ENCODE results near the gene PEAK3.

PEAK3 gene, protein sequence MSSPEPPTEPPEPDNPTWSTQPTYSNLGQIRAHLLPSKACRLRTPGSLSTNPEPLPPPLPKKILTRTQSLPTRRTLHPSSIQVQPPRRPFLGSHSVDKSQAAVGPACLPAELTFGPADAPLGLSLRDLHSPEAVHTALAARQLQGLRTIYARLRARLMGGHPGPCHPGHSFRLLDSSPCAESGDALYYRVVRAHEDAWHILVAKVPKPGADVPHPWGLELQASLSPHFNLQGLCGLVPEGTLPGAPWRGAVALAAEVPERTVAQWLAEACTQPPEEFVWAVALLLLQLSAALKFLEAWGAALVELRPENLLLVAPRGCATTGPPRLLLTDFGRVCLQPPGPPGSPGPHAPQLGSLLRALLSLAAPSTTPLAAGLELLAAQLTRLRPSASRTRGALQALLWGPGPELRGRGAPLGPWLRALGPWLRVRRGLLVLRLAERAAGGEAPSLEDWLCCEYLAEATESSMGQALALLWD

DNA sequence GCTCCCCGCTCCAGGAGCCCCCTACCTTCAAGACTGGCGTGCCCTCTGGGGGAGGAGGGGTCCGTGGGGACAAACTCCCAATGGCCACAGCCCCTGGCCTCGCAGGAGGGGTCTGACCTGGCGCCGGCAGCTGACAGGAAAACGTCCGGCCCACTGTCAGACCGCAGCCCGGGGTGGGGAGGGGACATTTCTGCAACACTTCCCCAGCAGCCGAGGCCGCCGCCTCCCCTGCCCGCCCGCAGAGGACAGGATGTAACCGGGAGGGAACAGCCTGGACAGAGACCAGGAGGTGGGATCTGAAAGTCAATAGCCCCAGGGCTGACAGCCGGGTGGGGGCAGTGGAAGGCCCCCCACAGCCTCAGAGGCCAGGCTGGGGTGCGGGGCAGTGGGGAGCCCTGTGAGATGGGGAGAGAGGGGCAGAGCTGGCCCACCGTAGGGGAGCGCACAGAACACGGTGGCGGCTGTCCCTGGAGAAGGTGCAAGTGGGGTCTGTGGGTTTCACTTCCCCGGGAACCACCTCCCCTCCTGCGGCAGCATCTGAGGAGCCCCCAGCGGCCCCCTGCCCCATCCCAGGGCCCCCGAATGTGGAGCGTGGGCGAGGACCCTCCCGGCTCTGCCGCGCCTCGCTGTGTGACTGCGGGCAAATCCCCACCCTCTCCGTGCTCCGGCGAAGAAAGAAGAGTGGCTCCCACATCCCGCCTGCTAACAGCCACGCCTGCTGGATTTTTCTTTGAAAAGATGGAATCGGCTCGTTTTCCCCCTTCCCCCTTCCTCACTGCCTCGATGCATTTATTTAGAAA is at the start of gene PEAK3:
Gene PEAK3, minus strand, starts transcription at position 114 of the 800 bp plus-strand sequence. CDS start 1,244 bp downstream, outside the sequence.
- H3K36me3 ChIP-seq (ENCODE audit: control insufficient read depth, insufficient read depth, low read length) = no peaks in the 10 kb centered on the region
- peak within 1 kb of the TSS; percentile 63 for H3K4me3 ChIP-seq (ENCODE audit: low read depth, low read length)
- H3K27me3 ChIP-seq (ENCODE audit: control insufficient read depth, insufficient read depth, low read length) = peaks cover 35% of the 10 kb centered on the region
- H3K27ac ChIP-seq (ENCODE audit: low read depth, low read length) = no peak within 1 kb of the TSS
- H3K9ac ChIP-seq (ENCODE audit: low read length) = no peak within 1 kb of the TSS
- no peaks in the 10 kb centered on the region for H3K9me3 ChIP-seq (ENCODE audit: control insufficient read depth, insufficient read depth, low read depth, low read length)
- H3K4me1 ChIP-seq (ENCODE audit: control insufficient read depth, insufficient read depth, low read length) = no peaks in the 10 kb centered on the region

GRCh38 chr19:2330632-2331284 is 48.8 kb upstream of the PEAK3 start:
- H3K27me3 ChIP-seq (ENCODE audit: control insufficient read depth, insufficient read depth, low read length) = no peaks in the 10 kb centered on the region
- no peaks in the 10 kb centered on the region for H3K9me3 ChIP-seq (ENCODE audit: control insufficient read depth, insufficient read depth, low read depth, low read length)
- H3K4me1 ChIP-seq (ENCODE audit: control insufficient read depth, insufficient read depth, low read length) = peaks cover 25% of the 10 kb centered on the region
- H3K4me3 ChIP-seq (ENCODE audit: low read depth, low read length) = no peak overlapping the region
- no peak overlapping the region for H3K9ac ChIP-seq (ENCODE audit: low read length)
- H3K36me3 ChIP-seq (ENCODE audit: control insufficient read depth, insufficient read depth, low read length) = peaks cover 10% of the 10 kb centered on the region
- H3K27ac ChIP-seq (ENCODE audit: low read depth, low read length) = no peak overlapping the region; the same call in 1 of the 2 replicates

DNA sequence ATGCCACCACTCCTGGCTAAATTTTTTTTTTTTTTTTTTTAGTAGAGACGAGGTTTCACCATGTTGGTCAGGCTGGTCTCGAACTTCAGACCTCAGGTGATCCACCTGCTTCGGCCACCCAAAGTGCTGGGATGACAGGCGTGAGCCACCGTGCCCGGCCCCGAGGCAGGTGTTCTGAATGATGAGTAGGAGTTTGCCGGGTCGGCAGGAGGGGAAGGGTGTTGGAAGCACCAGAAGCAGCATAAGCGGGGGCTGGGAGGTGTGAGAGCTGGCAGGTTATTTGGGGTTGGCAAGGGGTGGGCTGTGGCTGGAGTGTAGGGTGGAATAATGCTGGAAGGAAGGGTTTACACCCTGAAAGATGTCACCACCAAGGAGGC is 48.3 kb upstream of the PEAK3 start:
- Histone ChIP-seq H3K4me3 (ENCODE audit: low read depth, low read length) (no peak overlapping the region), H3K27ac (ENCODE audit: low read depth, low read length) (no peak overlapping the region), H3K9ac (ENCODE audit: low read length) (no peak overlapping the region), H3K4me1 (ENCODE audit: control insufficient read depth, insufficient read depth, low read length) (peaks cover 25% of the 10 kb centered on the region), H3K27me3 (ENCODE audit: control insufficient read depth, insufficient read depth, low read length) (no peaks in the 10 kb centered on the region), H3K9me3 (ENCODE audit: control insufficient read depth, insufficient read depth, low read depth, low read length) (no peaks in the 10 kb centered on the region), H3K36me3 (ENCODE audit: control insufficient read depth, insufficient read depth, low read length) (peaks cover 15% of the 10 kb centered on the region)

GRCh38 chr19:2329501-2329916 is 47.5 kb upstream of the PEAK3 start:
- H3K9me3 ChIP-seq (ENCODE audit: control insufficient read depth, insufficient read depth, low read depth, low read length) = no peaks in the 10 kb centered on the region
- no peak overlapping the region for H3K27ac ChIP-seq (ENCODE audit: low read depth, low read length)
- peak overlapping the region; percentile 84 for H3K9ac ChIP-seq (ENCODE audit: low read length)
- peaks cover 25% of the 10 kb centered on the region for H3K4me1 ChIP-seq (ENCODE audit: control insufficient read depth, insufficient read depth, low read length)
- H3K36me3 ChIP-seq (ENCODE audit: control insufficient read depth, insufficient read depth, low read length) = peaks cover 22% of the 10 kb centered on the region
- no peaks in the 10 kb centered on the region for H3K27me3 ChIP-seq (ENCODE audit: control insufficient read depth, insufficient read depth, low read length)
- H3K4me3 ChIP-seq (ENCODE audit: low read depth, low read length) = peak overlapping the region; percentile 87

GRCh38 chr19:2329149-2329478 is 47.1 kb upstream of the PEAK3 start:
- Histone ChIP-seq H3K27ac (ENCODE audit: low read depth, low read length) (peak overlapping the region; percentile 75; the same call in 1 of the 2 replicates), H3K9me3 (ENCODE audit: control insufficient read depth, insufficient read depth, low read depth, low read length) (no peaks in the 10 kb centered on the region), H3K36me3 (ENCODE audit: control insufficient read depth, insufficient read depth, low read length) (peaks cover 26% of the 10 kb centered on the region), H3K4me1 (ENCODE audit: control insufficient read depth, insufficient read depth, low read length) (peaks cover 25% of the 10 kb centered on the region), H3K27me3 (ENCODE audit: control insufficient read depth, insufficient read depth, low read length) (no peaks in the 10 kb centered on the region), H3K4me3 (ENCODE audit: low read depth, low read length) (peak overlapping the region; percentile 87), H3K9ac (ENCODE audit: low read length) (peak overlapping the region; percentile 84)

- H3K36me3 ChIP-seq (ENCODE audit: control insufficient read depth, insufficient read depth, low read length) = peaks cover 31% of the 10 kb centered on the region
- peak within 1 kb of the TSS; percentile 76; the same call in 1 of the 2 replicates for H3K27ac ChIP-seq (ENCODE audit: low read depth, low read length)
- no peaks in the 10 kb centered on the region for H3K27me3 ChIP-seq (ENCODE audit: control insufficient read depth, insufficient read depth, low read length)
- H3K4me1 ChIP-seq (ENCODE audit: control insufficient read depth, insufficient read depth, low read length) = peaks cover 25% of the 10 kb centered on the region
- peak within 1 kb of the TSS; percentile 87 for H3K4me3 ChIP-seq (ENCODE audit: low read depth, low read length)
- H3K9me3 ChIP-seq (ENCODE audit: control insufficient read depth, insufficient read depth, low read depth, low read length) = no peaks in the 10 kb centered on the region
- H3K9ac ChIP-seq (ENCODE audit: low read length) = peak within 1 kb of the TSS; percentile 84
These were observed 46.6 kb upstream of the PEAK3 start, which contains the start of the genes LSM7 and SPPL2B for GRCh38 chr19:2328401-2329148. LSM7 (minus strand) TSS chr19:2328586; CDS start chr19:2328566, 20 bp downstream. SPPL2B (plus strand) TSS chr19:2328684; CDS start chr19:2328710, 26 bp downstream.

DNA sequence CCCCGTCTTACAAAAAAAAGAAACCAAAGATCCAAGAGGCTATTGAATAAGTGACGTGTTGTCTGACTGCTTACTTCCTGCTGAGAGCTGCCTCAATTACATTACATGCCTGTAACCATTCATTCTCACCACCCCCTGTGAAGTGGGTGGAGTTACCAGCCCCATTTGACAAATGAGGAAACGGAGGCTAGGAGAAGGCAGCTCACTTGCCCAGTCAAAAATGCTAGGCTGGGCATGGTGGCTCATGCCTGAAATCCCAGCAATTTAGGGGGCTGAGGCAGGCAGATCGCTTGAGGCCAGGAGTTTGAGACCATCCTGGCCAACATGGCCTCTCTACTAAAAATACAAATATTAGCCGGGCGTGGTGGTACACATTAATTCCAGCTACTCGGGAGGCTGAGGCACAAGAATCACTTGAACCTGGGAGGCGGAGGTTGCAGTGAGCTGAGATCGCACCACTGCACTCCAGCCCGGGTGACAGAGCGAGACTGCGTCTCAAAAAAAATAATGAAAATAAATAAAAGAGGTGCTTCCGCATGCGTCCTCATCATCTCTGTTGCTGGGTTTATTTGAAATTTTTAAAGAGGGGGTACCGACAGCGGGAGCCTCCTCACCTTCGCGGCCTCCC is 45.9 kb upstream of the PEAK3 start:
- peak overlapping the region; percentile 76; the same call in 1 of the 2 replicates for H3K27ac ChIP-seq (ENCODE audit: low read depth, low read length)
- peaks cover 25% of the 10 kb centered on the region for H3K4me1 ChIP-seq (ENCODE audit: control insufficient read depth, insufficient read depth, low read length)
- peaks cover 37% of the 10 kb centered on the region for H3K36me3 ChIP-seq (ENCODE audit: control insufficient read depth, insufficient read depth, low read length)
- H3K9me3 ChIP-seq (ENCODE audit: control insufficient read depth, insufficient read depth, low read depth, low read length) = no peaks in the 10 kb centered on the region
- no peaks in the 10 kb centered on the region for H3K27me3 ChIP-seq (ENCODE audit: control insufficient read depth, insufficient read depth, low read length)
- H3K4me3 ChIP-seq (ENCODE audit: low read depth, low read length) = peak overlapping the region; percentile 87
- peak overlapping the region; percentile 84 for H3K9ac ChIP-seq (ENCODE audit: low read length)

DNA sequence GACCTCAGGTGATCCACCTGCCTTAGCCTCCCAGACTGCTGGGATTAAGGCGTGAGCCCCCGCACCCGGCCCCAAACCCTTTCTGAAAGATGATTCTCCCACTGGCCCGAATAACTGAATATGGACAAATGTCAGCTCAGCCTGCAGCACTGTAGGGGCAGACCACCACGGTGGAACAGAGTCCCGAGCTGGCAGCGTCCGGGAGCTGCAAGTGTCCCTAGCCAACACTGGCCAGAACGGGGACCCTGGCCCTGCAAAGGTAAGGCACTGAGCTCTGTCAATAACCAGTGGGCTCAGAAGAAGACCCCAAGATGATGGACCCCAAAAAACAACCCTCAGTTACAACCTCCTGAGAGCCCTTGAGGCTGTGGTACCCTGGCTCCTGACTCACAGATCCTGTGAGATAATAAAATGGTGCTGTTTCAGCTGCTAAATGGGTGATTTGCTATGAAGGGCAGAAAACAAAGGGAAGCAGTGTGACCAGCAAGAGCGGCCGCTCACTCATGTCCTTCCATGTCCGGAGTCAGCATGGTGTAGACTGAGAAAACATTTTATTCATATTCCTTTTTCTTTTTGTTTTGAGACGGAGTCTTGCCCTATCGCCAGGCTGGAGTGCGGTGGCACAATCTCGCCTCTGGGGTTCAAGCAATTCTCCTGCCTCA is 44.9 kb upstream of the PEAK3 start:
- Histone ChIP-seq H3K9me3 (ENCODE audit: control insufficient read depth, insufficient read depth, low read depth, low read length) (no peaks in the 10 kb centered on the region), H3K9ac (ENCODE audit: low read length) (peak overlapping the region; percentile 84), H3K36me3 (ENCODE audit: control insufficient read depth, insufficient read depth, low read length) (peaks cover 42% of the 10 kb centered on the region), H3K27me3 (ENCODE audit: control insufficient read depth, insufficient read depth, low read length) (no peaks in the 10 kb centered on the region), H3K27ac (ENCODE audit: low read depth, low read length) (peak overlapping the region; percentile 76; the same call in 1 of the 2 replicates), H3K4me3 (ENCODE audit: low read depth, low read length) (no peak overlapping the region), H3K4me1 (ENCODE audit: control insufficient read depth, insufficient read depth, low read length) (peaks cover 25% of the 10 kb centered on the region)

DNA sequence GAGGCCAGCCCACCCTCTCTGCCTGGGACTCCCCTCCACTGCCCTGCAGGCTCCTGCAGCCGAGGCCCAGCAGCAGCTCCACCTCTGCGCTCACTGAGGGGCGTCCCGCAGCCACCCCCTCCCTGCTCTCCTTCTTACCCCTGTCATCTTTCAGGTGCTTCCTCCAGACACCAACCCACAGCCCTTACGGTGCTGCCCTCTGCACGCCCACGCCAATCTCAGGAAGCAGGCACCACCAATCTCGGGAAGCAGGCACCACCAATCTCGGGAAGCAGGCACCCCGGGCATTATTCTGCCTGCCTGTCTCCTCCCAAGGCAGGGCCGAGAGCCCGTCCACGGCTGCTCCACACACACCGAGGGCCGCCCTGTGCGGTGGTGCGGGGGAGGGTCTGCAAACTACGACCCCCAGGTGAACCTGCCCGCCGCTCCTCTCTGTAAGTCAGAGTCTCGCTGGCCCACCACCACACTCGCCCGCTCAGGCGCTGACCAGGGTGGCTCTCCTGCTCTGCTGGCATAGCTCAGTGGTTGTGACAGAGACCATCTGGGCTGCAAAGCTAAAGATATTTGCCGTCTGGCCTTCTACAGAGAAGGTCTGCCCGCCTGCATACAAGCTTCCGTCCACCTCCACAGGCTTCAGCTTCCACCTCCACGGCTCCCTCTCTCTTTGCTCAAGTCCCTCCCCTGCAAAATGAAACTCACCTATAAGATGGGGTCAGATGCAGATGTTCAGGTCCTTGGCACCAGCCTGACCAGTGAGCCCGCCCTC is 43.5 kb upstream of the PEAK3 start:
- no peak overlapping the region for H3K9ac ChIP-seq (ENCODE audit: low read length)
- peaks cover 50% of the 10 kb centered on the region for H3K36me3 ChIP-seq (ENCODE audit: control insufficient read depth, insufficient read depth, low read length)
- no peaks in the 10 kb centered on the region for H3K9me3 ChIP-seq (ENCODE audit: control insufficient read depth, insufficient read depth, low read depth, low read length)
- H3K4me3 ChIP-seq (ENCODE audit: low read depth, low read length) = no peak overlapping the region
- H3K4me1 ChIP-seq (ENCODE audit: control insufficient read depth, insufficient read depth, low read length) = peaks cover 14% of the 10 kb centered on the region
- H3K27ac ChIP-seq (ENCODE audit: low read depth, low read length) = no peak overlapping the region
- no peaks in the 10 kb centered on the region for H3K27me3 ChIP-seq (ENCODE audit: control insufficient read depth, insufficient read depth, low read length)
